GM12864 (cell line): ENCODE data around the gene PNLIPRP2.

Source experiments
- DNase-seq: peaks from one replicate; pipeline ENCODE4 v3.0.0-alpha.2; 2011; ENCODE audit warnings: low read depth
- H3K4me3 ChIP-seq: 2 replicates; pipeline ENCODE4 v1.5.1; 2011; ENCODE audit warnings: mild to moderate bottlenecking, low read depth, low read length, control low read depth
- TF ChIP-seq, protein P1 (sequence below): IDR thresholded peaks from 2 replicates; pipeline ENCODE4 v1.5.1; 2011; ENCODE audit warnings: low read depth, mild to moderate bottlenecking, moderate library complexity, low read length, control low read depth, inconsistent platforms; ENCODE audit errors: missing control alignments

Gene PNLIPRP2

DNA sequence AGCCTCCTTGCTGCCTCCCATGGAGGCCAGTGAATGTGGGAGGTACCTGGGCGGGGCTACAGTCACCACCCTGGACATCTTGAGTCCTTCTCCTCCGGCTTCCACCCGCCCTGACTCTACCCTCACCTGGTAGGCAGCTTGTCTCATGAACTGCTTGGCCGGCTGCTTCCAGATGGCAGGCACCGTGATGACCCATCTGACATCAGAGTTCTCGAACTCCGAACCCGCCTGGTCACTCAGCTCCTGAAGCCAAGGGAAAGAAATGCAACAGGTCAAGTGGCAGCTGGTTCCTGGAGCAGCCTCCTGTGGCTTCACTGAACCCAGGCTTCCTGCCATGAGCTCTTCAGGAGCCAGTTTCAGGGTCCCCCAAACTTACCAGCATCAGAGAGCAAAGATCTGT lies 71.5 kb downstream of the PNLIPRP2 start:
- no peak overlapping the region for H3K4me3 ChIP-seq
- DNase-seq = no peak
- TF ChIP-seq, protein P1, sequence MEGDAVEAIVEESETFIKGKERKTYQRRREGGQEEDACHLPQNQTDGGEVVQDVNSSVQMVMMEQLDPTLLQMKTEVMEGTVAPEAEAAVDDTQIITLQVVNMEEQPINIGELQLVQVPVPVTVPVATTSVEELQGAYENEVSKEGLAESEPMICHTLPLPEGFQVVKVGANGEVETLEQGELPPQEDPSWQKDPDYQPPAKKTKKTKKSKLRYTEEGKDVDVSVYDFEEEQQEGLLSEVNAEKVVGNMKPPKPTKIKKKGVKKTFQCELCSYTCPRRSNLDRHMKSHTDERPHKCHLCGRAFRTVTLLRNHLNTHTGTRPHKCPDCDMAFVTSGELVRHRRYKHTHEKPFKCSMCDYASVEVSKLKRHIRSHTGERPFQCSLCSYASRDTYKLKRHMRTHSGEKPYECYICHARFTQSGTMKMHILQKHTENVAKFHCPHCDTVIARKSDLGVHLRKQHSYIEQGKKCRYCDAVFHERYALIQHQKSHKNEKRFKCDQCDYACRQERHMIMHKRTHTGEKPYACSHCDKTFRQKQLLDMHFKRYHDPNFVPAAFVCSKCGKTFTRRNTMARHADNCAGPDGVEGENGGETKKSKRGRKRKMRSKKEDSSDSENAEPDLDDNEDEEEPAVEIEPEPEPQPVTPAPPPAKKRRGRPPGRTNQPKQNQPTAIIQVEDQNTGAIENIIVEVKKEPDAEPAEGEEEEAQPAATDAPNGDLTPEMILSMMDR = no peak

- DNase-seq = no peak
- TF ChIP-seq, protein P1 = no peak
- no peak overlapping the region for H3K4me3 ChIP-seq
These were observed 73.6 kb downstream of the PNLIPRP2 start for GRCh38 chr10:116694243-116694926.
